IPS DF 4.7 (cell line): ENCODE measurements around the gene TPM2.

Experiments used
- DNase-seq: peaks from one replicate; pipeline ENCODE4 v3.0.0-alpha.2; 2013; ENCODE audit warnings: low spot score; ENCODE audit errors: extremely low read depth

Gene TPM2

GRCh38 chr9:35718721-35719511 lies 29.2 kb upstream of the TPM2 start:
- no peak for DNase-seq

DNA sequence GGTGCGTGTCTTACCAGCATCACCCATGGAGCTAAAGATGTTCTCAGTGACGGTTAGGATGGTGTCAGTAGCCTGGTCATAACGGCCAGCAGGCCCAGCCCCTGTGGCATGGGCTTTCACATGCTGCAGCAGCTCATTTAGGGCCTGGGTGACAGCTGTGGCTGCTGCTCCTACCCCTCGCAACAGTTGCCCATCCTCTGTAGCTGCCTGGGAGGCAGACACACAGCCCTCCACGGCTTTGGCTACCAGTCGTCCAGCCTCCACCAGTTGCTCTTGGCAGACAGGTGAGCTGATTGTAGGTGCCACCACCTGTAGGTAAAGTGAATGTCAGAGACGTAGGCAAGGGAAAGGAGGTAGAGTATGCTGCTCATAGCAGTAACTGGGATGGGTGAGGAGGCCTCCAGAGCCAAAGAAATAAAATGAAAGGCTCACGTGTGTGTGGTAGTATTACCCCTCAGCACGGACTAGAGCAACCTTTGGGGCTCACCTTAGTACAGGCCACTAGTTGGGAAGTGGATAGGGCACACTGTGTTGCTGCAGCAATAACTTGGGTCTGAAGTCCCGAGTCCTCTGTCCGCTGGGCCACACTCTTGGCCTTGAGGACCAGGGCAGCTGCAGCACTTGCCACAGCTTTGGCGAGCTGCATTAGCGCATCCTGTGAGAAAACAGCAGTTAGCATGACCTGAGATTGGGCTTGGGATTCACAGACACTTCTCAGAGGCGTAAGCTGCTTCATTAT lies 27.6 kb upstream of the TPM2 start:
- DNase-seq = no peak

GRCh38 chr9:35716230-35716629 lies 26.5 kb upstream of the TPM2 start:
- no peak for DNase-seq

GRCh38 chr9:35714579-35715252 lies 25.0 kb upstream of the TPM2 start:
- DNase-seq = no peak

GRCh38 chr9:35714123-35714522 lies 24.4 kb upstream of the TPM2 start:
- DNase-seq = no peak

DNA sequence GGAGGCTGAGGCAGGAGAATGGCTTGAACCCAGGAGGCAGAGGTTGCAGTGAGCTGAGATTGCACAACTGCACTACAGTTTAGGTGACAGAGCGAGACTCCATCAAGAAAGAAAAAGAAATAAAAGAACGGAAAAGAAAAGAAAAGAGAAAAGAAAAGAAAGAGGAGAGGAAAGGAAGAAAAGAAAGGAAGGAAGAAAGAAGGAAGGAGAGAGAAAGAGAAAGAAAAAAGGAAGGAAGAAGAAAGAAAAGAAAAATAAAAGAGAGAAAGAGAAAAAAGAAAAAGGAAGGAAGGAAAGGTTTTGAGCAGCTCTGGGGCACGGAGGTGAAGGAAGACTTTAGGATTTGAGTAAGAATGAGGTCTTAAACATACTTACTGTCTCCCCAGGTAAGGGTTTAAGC lies 23.9 kb upstream of the TPM2 start:
- no peak for DNase-seq

- no peak for DNase-seq
Measured at GRCh38 chr9:35712762-35713400, 23.2 kb upstream of the TPM2 start.

- DNase-seq = no peak
Measured at GRCh38 chr9:35711501-35712428, 22.0 kb upstream of the TPM2 start.

DNA sequence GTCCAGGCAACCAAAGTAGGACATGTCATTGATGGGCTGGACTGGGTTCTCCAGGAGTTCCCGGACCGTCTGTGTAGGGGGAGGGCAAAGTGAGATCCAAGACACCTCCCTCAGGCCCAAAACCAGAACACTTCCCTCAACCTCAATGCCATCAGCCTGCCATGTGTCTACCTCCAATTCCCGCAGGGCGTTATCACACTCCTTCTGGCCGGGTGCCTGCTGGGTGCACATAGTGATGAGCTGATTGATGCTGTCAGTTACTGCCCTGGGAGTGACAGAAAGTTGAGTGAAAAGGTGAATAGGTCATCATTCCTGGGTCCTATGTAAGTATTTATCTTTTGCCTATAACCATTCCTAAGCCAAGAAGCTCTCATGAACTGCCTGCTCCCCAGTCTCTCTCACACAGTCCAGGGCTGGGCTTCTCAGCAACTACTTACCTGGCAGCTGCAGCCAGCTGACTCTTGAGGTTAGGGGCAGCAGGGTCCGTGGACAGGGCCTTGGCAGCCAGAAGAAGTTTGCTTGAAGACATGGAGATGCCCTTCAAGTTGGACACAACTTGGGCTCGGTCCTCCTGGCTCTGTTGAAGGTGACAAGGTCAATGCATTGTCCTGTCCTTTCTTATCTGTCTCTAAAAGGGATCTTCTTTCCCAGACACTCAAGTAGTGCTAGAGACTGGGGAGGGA lies 21.2 kb upstream of the TPM2 start:
- no peak for DNase-seq

GRCh38 chr9:35708146-35708545 lies 18.4 kb upstream of the TPM2 start:
- DNase-seq = no peak

DNA sequence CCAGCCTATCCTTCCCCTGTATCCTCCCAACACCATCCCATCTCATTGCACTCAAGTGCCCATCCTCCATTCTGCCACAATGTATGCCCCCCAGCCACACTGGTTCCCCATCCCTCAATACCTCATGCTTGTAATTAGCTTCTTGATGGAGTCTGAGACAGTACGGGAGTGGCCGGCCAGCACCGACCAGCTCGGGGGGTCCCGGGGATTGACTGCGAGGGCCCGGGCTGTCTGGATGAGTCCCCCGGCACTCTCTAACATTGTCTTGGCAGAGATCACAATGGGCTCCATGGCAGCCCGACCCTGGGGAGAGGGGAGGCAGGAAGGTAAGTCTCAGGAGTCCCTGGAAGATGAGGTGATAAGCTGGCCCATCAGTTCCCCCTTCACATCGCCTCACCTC lies 17.2 kb upstream of the TPM2 start:
- no peak for DNase-seq

- DNase-seq = no peak
Measured at GRCh38 chr9:35705836-35706430, 16.2 kb upstream of the TPM2 start.

GRCh38 chr9:35705372-35705771 lies 15.6 kb upstream of the TPM2 start:
- DNase-seq = no peak

GRCh38 chr9:35703906-35704672 lies 14.4 kb upstream of the TPM2 start:
- no peak for DNase-seq

- DNase-seq = no peak
Measured at GRCh38 chr9:35702696-35703095, 13.0 kb upstream of the TPM2 start.

DNA sequence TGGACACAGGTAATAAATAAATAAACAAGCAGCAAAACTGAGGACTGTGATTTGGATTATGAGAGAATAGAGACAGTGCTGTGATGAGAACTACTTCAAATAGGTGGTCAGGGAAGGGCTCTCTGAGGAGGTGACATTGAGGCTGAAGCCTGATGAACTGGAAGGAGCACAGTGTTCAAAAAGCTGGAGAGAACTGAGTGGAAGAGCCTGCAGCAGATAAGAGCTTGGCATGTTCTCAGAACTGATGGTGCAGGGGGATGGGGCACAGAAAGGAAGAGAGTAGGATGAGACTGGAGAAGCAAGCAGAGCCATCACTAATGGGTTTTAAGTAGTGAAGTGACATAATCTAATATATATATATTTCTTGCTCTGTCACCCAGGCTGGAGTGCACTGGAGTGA lies 11.2 kb upstream of the TPM2 start:
- no peak for DNase-seq

DNA sequence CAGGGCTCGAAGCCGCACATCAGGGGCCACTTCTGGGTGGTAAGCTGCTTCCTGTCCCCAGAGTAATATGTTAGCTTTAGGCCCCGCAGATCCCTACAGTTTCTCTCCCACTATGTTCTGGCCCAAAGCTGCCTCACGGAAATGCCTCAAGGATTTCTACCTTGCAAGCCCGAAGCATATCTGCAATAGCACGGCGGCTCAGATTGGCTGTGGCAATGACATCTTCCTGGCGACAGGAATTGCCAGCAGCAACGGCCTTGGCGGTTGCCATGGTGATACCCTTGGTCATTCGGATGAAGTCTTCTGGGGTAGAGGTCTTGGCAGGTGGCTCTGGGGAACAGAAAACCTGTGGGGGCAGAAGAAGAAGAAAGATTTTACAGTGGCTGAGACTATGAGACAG lies 10.3 kb upstream of the TPM2 start:
- DNase-seq = no peak

GRCh38 chr9:35698231-35698630 lies 8.5 kb upstream of the TPM2 start:
- no peak for DNase-seq

DNA sequence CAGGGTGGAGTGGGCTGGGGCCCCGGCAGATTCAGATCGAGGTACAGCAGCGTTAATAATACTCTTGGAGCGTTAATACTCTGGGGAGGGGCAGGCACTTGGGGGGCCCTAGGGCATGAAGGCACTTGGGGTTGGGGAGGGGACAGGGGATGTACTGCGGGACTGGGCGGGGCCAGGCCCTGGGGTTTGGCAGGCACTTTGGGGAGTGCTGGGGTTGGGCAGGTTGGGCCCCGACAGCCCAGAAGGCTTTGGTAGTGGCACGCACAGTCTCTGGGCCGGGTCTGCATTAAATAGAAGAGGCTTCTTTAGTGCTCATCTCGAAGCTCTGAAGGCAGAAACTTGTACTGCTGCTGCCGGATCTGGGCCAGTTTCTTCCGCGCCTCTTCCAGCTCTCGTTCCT lies 7.8 kb upstream of the TPM2 start:
- no peak for DNase-seq
